ENCODE data around the gene PABPN1.
"Not testable (repeated sequence)": the region's sequence is repeated elsewhere in the genome, so short reads cannot be mapped to it uniquely, and the experiment has no call there.

The PABPN1 gene

DNA sequence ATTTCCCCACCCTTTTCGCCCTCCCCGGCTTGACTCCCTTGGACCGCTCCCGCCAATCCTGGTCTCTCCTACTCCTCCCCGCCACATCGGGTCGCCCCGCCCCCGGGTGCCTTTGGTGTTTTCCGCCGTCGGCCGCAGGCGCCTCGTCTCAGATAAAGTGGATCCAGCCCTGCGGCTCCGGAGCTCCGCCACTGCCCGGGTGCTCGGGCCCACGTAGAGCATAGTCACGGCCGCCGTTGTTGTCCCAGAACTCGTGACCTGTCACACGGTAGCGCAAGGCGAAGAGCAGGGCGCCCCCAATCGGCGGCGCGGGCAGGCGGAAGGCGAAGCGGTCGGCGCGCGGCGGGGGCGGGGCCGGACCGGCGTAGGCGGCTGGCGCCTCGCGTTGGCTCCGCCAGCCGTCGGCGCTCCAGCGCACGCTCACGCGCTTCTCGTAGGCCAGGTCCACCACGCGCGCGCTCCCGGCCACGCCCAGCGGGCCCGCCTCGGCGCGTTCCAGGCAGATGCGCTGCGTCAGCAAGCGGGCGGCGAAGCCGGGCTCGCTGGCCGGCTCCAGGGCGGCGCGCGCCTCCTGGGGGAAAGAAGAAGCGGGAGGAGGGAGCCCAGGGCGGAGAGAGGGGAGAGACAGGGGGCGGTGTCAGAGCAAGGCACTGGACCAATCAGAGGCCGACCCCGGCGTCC is 19.8 kb upstream of the PABPN1 start:
- peak; percentile 97 for DNase-seq

DNA sequence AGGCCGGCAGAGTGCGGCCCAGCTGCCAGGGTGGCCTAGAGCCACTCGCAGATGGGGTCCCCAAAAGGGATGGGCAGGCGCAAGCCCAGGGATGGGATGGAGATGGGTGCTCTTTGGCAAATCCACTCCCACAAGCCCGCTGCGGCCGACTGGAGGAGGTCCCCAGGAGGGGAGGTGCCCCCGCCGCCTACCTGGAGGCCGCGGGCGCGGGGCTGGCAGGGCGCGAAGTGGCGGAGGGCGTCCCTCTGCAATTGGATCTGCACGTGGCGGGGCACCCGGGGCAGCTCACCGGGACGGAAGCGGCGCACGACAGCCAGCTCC is 19.3 kb upstream of the PABPN1 start:
- DNase-seq: no peak

GRCh38 chr14:23302290-23303225 is 18.7 kb upstream of the PABPN1 start, which contains the start of gene PPP1R3E:
Gene PPP1R3E, minus strand, starts transcription at chr14:23302859. Its CDS starts 283 bp downstream, at chr14:23302576.
- peak; percentile 64 for DNase-seq

- DNase-seq: peak; percentile 83
Observed at GRCh38 chr14:23306412-23307145, 14.7 kb upstream of the PABPN1 start, which contains the start of gene BCL2L2. Gene BCL2L2, plus strand, starts transcription at chr14:23306833. Its CDS starts 935 bp downstream, at chr14:23307768.

DNA sequence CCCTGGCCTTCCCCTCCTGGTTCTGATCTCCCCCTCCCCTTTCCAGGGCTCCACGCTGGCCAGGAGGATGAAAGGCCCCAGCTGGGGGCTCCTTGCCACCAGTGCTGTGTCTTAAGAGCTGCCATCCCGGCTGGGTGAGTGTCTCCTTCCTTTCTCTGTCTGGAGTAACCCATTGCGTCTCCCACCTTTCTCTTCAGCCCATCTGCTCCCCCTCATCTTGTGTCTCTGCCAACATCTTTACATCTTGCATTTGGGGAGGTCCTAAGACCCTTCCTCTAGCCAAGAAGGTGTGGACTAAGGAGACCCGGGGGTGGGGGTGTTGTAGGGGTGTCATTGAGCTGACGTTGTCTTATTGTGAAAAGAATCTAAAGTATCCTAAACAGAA is 14.1 kb upstream of the PABPN1 start:
- no peak for DNase-seq

- no peak for DNase-seq
Observed at GRCh38 chr14:23307687-23308644, 13.3 kb upstream of the PABPN1 start.

DNA sequence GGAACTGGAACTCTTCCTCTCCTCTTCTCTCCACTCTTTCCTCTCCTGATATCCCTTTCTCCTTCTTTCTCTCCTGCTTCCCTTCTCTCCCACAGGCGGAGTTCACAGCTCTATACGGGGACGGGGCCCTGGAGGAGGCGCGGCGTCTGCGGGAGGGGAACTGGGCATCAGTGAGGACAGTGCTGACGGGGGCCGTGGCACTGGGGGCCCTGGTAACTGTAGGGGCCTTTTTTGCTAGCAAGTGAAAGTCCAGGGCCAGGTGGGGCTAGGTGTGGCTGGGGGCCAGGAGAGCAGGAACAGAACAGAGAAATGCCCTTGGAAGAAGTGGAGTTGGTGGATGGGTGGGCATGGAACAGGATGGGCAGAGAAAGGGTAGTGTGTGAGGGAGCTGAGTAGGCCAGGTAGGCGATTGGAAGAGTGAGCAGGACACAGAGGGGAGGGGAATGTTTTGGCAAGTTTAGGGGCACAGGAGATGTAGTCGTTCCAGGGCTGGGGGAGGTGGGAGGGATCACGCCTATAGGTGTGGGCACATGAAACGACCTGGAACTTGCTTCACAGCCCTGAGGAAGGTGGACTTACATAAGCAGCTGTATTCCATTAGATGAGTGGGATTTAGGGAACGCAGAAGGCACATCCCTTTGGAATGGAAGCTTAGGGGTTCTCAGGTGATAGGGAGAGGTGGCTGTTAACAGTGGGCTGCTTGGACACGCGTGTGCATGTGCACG is 12.4 kb upstream of the PABPN1 start:
- no peak for DNase-seq

DNA sequence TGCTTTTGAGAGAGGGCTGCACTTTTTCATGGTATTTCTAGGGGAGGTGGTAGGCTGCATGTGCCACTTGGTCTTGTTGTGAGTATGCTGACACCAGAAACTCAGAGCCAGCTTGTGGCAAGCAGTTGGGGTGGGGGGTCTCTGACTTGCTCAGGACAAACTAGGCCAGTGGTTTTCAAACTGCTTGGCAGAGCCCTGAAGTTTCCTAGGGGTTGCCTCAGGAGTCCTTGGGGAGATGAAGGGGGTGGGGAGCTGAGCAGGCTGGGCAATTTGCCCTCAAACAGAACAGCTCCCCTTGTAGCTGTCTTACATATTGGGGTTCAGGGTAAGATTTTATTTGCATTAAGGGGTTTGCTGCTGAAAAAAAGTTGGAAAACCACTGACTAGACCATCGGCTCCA is 10.7 kb upstream of the PABPN1 start:
- no peak for DNase-seq

DNA sequence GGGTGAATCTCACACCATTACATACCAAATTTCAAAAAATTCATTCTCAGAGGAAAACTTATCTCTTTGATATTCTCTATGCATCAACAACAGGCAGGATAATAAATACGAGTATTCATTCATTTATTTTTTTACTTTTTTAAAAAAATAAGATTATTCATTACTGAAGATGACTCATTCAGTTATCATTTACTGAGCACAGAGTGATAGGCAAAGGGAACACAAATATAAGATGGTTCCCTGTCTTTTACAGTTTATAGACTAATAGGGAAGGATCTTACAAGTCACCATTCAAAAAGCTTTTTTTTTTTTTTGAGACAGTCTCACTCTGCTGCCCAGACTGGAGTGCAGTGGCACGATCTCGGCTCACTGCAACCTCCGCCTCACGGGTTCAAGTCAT is 5.0 kb upstream of the PABPN1 start:
- DNase-seq: no peak

DNA sequence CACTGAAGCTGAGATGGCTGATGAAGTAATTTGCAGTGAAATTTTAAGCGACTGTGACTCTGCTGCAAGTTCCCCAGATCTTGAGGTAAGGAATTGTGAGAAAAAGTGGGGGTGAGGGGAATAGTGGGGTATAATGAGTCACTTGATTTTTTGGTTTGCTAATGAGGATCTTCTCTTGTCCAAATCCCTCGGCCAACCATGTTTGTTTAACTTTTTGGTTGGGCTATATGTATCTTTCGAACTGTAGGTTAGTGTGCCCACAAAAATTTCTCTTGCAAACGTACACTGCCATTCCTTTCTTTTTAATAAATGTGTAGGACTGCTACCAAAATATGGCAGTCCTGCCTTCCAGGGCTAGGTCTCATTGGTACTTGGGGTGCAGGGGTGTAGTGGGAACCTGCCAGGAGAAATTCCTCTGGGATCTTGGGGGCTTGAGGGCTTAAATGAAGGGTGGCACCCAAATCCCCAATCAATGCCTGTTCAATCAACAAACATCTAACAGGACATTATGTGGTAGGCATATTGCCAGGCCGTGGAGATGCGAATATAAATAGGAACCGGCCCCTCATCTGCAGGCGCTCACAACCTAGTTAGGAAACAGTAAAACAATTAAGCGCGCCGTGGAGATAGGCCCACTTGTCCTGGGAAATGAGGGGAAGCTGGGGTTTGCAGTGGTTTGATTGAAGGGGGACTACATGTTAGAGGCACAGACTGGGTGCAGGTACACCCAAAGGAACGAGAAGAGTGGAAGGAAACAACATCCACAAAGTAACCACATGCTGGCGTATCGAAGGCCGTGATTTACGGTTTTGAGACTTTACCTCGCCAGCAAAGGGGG is 1.3 kb upstream of the PABPN1 start:
- peak; percentile 35 for DNase-seq

DNA sequence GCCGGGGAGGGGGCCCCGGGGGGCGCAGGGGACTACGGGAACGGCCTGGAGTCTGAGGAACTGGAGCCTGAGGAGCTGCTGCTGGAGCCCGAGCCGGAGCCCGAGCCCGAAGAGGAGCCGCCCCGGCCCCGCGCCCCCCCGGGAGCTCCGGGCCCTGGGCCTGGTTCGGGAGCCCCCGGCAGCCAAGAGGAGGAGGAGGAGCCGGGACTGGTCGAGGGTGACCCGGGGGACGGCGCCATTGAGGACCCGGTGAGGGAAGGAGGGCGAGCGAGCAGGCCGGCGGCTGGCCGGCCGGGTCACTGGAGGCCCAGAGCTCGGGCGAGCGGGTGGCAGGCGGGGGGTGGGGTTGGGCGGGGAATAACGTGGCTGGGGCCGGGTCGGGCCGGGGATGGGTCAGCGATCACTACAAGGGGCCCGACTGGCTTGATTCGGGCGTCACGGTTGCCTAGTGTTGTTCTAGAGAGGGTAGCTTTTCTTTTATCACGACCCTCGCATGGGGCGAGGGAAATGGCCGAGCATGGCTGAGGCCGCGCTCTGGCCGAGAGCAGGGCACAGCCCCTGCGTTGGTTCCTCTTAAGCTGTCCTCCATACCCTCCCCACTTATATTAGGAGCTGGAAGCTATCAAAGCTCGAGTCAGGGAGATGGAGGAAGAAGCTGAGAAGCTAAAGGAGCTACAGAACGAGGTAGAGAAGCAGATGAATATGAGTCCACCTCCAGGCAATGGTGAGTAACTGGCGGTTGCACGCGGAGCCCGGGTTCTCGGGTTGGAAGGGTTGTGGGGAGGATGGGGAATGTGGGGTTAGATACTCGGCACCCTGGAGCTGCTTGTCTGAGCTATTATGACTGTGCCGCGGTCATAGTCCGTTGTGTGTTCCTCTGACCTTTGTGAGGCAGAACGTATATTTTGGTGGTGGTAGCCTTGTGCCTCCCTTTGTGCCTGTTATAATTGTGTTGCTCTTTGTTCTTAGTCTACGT is 603 bp downstream of the PABPN1 start:
- no peak for DNase-seq

GRCh38 chr14:23322568-23323517 is 1.6 kb downstream of the PABPN1 start:
- DNase-seq: no peak

GRCh38 chr14:23323838-23324454 is 2.7 kb downstream of the PABPN1 start:
- DNase-seq: no peak

- no peak for DNase-seq
Observed at GRCh38 chr14:23324455-23324846, 3.2 kb downstream of the PABPN1 start.

DNA sequence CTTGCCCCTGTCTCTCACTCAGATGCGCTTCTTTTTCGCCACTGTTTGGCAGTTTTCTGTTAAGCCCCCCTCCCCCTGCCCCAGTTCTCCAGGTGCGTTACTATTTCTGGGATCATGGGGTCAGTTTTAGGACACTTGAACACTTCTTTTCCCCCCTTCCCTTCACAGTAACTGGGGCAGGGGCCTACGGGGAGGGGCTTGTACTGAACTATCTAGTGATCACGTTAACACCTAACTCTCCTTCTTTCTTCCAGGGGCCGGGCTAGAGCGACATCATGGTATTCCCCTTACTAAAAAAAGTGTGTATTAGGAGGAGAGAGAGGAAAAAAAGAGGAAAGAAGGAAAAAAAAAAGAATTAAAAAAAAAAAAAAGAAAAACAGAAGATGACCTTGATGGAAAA is 3.7 kb downstream of the PABPN1 start:
- no peak for DNase-seq

- DNase-seq: not testable (repeated sequence)
Observed at GRCh38 chr14:23325746-23326145, 4.5 kb downstream of the PABPN1 start.

GRCh38 chr14:23326491-23327332 is 5.5 kb downstream of the PABPN1 start:
- DNase-seq: no peak

Data from NCI-H1105 treated with DMSO at 0.1 percent for 48 hours (cell line).